Activated CD4-positive, alpha-beta T cell treated with anti-CD3 and anti-CD28 coated beads, Interleukin-2, amount 50 U/mL, for 16 hours (primary cell): Measurements from ENCODE around the gene IGFBP7.
"Not testable (repeated sequence)": the region's sequence is repeated elsewhere in the genome, so short reads cannot be mapped to it uniquely, and the experiment has no call there.

Experiments used
- DNase-seq: peaks from one replicate; pipeline ENCODE4 v3.0.0-alpha.2; 2020

Gene IGFBP7

GRCh38 chr4:57068237-57068981 lies 41.8 kb downstream of the IGFBP7 start:
- no peak for DNase-seq

GRCh38 chr4:57065730-57066482 lies 44.3 kb downstream of the IGFBP7 start:
- DNase-seq, result no peak

- no peak for DNase-seq
Observed at GRCh38 chr4:57064811-57065711, 45.1 kb downstream of the IGFBP7 start.

GRCh38 chr4:57064120-57064519 lies 46.1 kb downstream of the IGFBP7 start:
- no peak for DNase-seq

- DNase-seq, result no peak
Observed at GRCh38 chr4:57063518-57063917, 46.7 kb downstream of the IGFBP7 start.

GRCh38 chr4:57061395-57061794 lies 48.8 kb downstream of the IGFBP7 start:
- no peak for DNase-seq

- DNase-seq, result not testable (repeated sequence)
Observed at GRCh38 chr4:57060717-57061067, 49.5 kb downstream of the IGFBP7 start.

- no peak for DNase-seq
Observed at GRCh38 chr4:57059890-57060716, 50.1 kb downstream of the IGFBP7 start.

GRCh38 chr4:57055886-57056285 lies 54.3 kb downstream of the IGFBP7 start:
- DNase-seq, result no peak

GRCh38 chr4:57053508-57053907 lies 56.7 kb downstream of the IGFBP7 start:
- no peak for DNase-seq

GRCh38 chr4:57051524-57051923 lies 58.7 kb downstream of the IGFBP7 start:
- no peak for DNase-seq

- DNase-seq, result no peak
Observed at GRCh38 chr4:57051095-57051494, 59.1 kb downstream of the IGFBP7 start.

GRCh38 chr4:57048590-57049304 lies 61.4 kb downstream of the IGFBP7 start:
- DNase-seq, result no peak

- DNase-seq, result not testable (repeated sequence)
Observed at GRCh38 chr4:57047046-57047445, 63.1 kb downstream of the IGFBP7 start.

GRCh38 chr4:57044996-57045395 lies 65.2 kb downstream of the IGFBP7 start:
- DNase-seq, result no peak

GRCh38 chr4:57044279-57044678 lies 65.9 kb downstream of the IGFBP7 start:
- DNase-seq, result no peak

- DNase-seq, result no peak
Observed at GRCh38 chr4:57043347-57044251, 66.6 kb downstream of the IGFBP7 start.

GRCh38 chr4:57042711-57043169 lies 67.4 kb downstream of the IGFBP7 start:
- no peak for DNase-seq

- DNase-seq, result no peak
Observed at GRCh38 chr4:57041020-57041419, 69.2 kb downstream of the IGFBP7 start.

GRCh38 chr4:57040510-57040909 lies 69.7 kb downstream of the IGFBP7 start:
- no peak for DNase-seq

GRCh38 chr4:57039345-57039744 lies 70.8 kb downstream of the IGFBP7 start:
- no peak for DNase-seq
